Measurements from ENCODE around the gene ANXA6. TPM values are rescaled to one million over a fixed set of nuclear protein-coding genes. Genes with fewer than 3 reads are reported as not detected.

Gene ANXA6
- polyA plus RNA-seq, 1 donor, result 325 TPM

DNA sequence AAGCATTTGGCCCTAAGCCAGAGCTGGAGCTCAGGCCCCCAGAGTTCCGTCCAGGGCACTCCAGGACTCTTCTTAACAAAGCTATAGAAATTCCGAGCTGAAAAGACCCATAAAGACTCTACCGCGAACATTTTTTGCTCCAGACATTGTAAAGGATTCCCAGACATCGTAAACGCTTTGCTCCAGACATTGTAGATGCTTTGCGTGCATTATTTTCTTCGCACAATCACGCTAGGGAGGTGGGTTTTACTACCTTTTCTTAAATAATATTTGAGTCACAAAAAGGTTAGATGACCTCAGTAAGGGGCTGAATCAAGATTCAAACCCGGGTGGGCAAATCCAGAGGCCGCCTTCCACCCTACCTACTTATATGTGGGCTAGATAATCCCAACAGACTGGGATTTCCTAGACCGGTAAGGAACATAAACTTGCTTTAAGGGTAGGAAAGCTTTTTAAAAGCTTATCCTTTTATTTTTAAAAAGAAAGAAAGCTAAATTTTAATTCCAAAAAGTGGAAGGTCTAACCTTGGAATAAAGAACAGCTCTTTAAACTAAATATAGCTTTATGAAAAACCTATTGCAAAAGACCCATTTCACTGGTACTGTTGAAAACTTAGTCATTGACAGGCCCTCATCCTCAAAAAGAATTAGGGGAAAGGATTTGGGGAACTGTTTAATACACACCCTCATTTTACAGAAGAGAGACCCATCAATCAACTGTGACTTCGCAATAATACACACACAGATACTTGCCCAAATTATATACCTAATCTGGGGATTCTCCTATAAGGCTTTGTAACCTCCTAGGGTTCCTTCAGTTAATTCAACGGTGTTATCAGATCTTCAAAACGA lies 75.9 kb downstream of the ANXA6 start:
- no peak for DNase-seq (ENCODE audit: low read depth)

DNA sequence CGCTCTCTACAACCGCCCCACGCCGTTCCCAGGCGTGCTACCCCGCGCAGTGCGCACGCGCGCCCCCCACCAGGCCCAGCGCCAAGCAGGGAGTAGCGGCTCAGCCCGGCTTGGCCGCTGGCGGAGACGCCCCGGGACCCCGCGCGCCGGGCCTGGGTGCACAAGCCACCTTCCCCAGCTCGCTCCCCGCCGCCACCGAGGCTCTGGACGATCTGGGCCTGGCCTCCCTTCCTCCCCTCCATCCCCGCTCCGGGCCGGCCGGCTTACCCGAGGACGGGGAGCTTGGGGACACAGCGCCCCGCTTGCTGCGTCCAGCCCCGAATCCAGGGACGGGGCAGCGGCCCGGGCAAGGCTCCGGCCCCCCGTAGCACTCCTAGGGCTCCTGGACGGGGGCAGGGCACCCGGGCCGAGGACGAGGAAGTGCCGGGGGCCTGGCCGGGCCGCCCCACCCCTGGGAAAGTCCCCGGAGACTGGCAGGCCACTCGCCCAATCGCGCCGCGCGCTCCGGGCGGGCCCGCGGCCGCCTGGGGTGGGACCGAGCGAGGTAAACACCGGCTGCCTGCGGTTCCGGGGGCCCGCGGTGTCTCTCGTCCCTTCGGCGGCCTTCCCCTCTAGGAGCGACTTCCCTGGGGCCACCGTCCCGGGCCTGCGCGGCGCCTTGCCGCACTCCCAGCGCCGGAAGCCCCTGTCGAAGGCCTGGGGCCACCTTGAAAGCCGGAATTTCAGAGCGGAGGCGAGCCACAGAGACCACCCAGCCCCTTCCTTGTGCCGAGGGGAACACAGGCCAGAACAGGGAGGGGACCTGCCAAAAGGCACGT lies 76.8 kb downstream of the ANXA6 start, which contains the start of gene TNIP1:
TNIP1 (minus strand) TSS at position 422 of the 818 bp plus-strand sequence. CDS start 15,939 bp downstream, outside the sequence.
- no peak for DNase-seq (ENCODE audit: low read depth)

DNA sequence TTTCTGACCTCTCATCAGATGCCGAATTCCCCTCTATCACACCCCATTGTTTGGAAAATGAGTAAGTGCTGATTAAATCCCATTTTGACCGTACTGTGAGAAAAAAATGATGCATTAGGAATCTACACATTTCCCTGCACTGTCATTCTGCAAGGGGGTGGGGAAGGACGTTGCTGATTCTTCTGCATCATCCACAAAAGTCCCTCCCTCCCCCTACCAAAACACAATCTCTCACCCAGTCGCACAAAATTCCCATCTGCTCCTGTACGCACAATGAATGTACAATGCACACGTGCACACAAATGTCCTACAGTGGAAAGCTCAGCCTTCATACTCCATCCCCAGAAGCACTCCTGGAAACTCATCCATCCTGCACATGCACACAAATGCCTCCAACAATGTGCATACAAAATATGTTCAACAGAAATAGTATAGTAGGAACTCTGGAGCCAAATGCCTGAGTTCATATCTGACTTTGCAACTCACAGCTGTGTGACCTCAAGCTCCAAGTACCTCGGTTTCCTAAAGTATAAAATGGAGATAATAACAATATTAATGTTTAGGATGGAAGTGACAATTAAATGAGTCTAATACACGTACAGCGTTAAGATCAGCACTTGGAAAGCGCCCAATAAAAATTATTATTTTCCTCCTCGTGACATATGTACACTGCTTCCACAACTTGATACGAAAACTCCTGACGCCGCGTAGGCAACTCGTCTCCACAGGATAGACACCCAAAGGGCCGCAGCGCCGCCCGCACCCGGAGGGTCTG lies 77.6 kb downstream of the ANXA6 start:
- DNase-seq (ENCODE audit: low read depth), result no peak

- DNase-seq (ENCODE audit: low read depth), result no peak
These were observed 78.9 kb downstream of the ANXA6 start for GRCh38 chr5:151078490-151079262.

- DNase-seq (ENCODE audit: low read depth), result no peak
These were observed 79.6 kb downstream of the ANXA6 start for GRCh38 chr5:151077967-151078366.

- no peak for DNase-seq (ENCODE audit: low read depth)
These were observed 80.2 kb downstream of the ANXA6 start for GRCh38 chr5:151077419-151077818.

- no peak for DNase-seq (ENCODE audit: low read depth)
These were observed 81.0 kb downstream of the ANXA6 start for GRCh38 chr5:151076616-151077015.

DNA sequence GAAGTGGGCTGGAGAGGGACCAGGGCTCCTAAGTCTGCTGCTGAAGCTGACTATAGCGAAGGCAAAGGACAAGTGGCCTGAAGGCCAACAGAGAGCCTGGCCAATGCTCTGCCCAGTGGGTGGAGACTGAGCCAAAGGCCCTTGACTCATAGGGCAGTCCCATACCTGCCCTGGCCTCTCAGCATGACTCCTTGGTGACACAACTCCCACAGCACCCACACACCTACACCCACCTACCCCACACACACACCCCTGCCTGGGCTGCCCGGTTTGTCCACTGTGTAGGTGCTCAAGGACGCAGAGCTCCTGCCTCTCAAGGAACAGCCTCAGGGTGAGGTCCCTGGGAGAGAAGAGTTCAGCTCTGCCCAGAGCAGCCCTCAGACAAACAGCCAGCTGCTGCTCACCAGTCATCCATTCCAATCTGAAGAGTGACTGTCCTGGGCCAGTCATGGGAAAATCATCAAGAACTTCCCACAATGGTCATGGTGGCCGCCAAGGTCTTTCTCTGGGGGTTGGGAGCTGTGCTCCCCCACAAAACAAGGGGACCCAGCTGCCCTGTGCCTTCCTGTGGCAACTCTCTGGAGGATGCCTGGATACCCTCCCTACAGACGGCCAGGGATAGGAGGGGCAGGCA lies 81.8 kb downstream of the ANXA6 start:
- no peak for DNase-seq (ENCODE audit: low read depth)

DNA sequence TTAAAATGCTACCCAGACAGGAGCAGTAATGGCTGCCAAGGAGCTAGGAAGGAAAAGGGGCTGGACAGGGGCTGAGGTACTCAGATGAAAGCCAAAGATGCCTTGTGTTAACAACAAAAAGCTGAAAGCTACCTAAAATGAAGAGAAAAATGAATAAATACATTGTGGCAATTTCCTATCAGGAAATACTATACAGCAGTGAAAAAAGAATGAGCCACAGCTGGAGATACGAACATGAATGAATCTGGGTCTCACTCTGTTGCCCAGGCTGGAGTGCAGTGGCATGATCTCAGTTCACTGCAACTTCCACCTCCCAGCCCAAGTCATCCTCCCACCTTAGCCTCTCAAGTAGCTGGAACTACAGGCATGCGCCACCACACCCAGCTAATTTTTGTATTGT lies 83.0 kb downstream of the ANXA6 start:
- no peak for DNase-seq (ENCODE audit: low read depth)

GRCh38 chr5:151073280-151073679 lies 84.3 kb downstream of the ANXA6 start:
- DNase-seq (ENCODE audit: low read depth), result no peak

DNA sequence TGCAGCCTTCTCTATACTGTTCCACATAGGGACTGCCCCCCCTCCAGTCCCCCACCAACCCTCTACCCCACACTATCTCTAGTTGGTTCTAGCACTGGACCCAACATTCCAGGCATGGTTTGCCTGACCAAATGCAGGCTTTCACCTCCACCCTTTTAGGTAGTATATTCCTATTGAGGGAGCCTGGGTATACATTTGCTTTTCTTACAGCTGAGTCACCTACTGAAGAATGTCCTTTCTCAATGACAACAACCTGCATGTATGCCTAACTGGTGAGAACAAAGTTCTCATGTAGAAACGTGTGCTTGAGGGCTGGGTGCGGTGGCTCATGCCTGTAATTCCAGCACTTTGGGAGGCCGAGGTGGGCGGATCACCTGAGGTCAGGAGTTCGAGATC lies 85.0 kb downstream of the ANXA6 start:
- no peak for DNase-seq (ENCODE audit: low read depth)

- DNase-seq (ENCODE audit: low read depth), result no peak
These were observed 85.5 kb downstream of the ANXA6 start for GRCh38 chr5:151071848-151072629.

- no peak for DNase-seq (ENCODE audit: low read depth)
These were observed 86.6 kb downstream of the ANXA6 start for GRCh38 chr5:151071021-151071420.

DNA sequence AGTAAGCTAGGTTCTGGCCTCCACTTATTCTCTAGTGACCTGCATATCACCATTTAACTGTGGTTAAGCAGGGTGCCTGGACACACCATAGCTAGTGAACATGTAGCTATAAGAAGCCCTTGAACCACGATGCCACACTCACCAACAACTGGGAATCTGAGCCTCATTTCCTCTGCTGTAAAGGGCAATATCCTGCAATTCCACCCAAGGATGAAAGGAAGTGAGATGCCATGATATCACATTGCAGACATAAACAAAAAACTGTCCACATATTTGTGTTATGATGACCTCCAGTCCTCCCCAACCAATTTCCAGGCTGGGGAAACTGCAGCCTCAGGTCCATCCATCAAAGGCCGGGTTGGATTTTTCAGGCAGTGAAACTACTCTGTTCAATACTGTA lies 87.1 kb downstream of the ANXA6 start:
- DNase-seq (ENCODE audit: low read depth), result no peak

- no peak for DNase-seq (ENCODE audit: low read depth)
These were observed 89.0 kb downstream of the ANXA6 start for GRCh38 chr5:151068433-151069197.

GRCh38 chr5:151067632-151068432 lies 89.7 kb downstream of the ANXA6 start:
- DNase-seq (ENCODE audit: low read depth), result no peak

GRCh38 chr5:151066920-151067319 lies 90.7 kb downstream of the ANXA6 start:
- DNase-seq (ENCODE audit: low read depth), result no peak

- DNase-seq (ENCODE audit: low read depth), result no peak
These were observed 92.0 kb downstream of the ANXA6 start for GRCh38 chr5:151065609-151066008.

Measured in forelimb muscle (tissue), 1 donor.